Measurements from ENCODE around the gene TTC34.
"Not testable (repeated sequence)": the region's sequence is repeated elsewhere in the genome, so short reads cannot be mapped to it uniquely, and the experiment has no call there.

TTC34 gene

GRCh38 chr1:2639203-2639602 lies 162.3 kb downstream of the TTC34 start:
- no peak for FAIRE-seq

- no peak for FAIRE-seq
Observed at GRCh38 chr1:2638466-2639115, 162.9 kb downstream of the TTC34 start.

GRCh38 chr1:2637442-2638145 lies 163.9 kb downstream of the TTC34 start:
- FAIRE-seq = no peak

- no peak for FAIRE-seq
Observed at GRCh38 chr1:2636733-2637132, 164.8 kb downstream of the TTC34 start.

- FAIRE-seq = no peak
Observed at GRCh38 chr1:2635361-2636010, 166.0 kb downstream of the TTC34 start.

- no peak for FAIRE-seq
Observed at GRCh38 chr1:2633936-2634491, 167.5 kb downstream of the TTC34 start.

- no peak for FAIRE-seq
Observed at GRCh38 chr1:2633366-2633935, 168.0 kb downstream of the TTC34 start.

GRCh38 chr1:2632561-2633361 lies 168.7 kb downstream of the TTC34 start, which contains the start of gene MMEL1:
Gene MMEL1, minus strand, starts transcription at chr1:2633016. Its CDS starts 3,532 bp downstream, at chr1:2629484.
- no peak for FAIRE-seq

- no peak for FAIRE-seq
Observed at GRCh38 chr1:2632051-2632430, 169.5 kb downstream of the TTC34 start.

- FAIRE-seq = no peak
Observed at GRCh38 chr1:2631136-2632050, 170.1 kb downstream of the TTC34 start.

GRCh38 chr1:2630498-2631135 lies 170.9 kb downstream of the TTC34 start:
- FAIRE-seq = no peak

GRCh38 chr1:2629627-2630497 lies 171.6 kb downstream of the TTC34 start:
- FAIRE-seq = no peak

- no peak for FAIRE-seq
Observed at GRCh38 chr1:2628933-2629626, 172.4 kb downstream of the TTC34 start.

- FAIRE-seq = no peak
Observed at GRCh38 chr1:2628191-2628932, 173.1 kb downstream of the TTC34 start.

- no peak for FAIRE-seq
Observed at GRCh38 chr1:2627746-2628145, 173.7 kb downstream of the TTC34 start.

GRCh38 chr1:2625748-2626147 lies 175.7 kb downstream of the TTC34 start:
- not testable (repeated sequence) for FAIRE-seq

GRCh38 chr1:2625311-2625710 lies 176.2 kb downstream of the TTC34 start:
- FAIRE-seq = no peak

GRCh38 chr1:2624735-2625300 lies 176.7 kb downstream of the TTC34 start:
- no peak for FAIRE-seq
